KMS-11 (cell line): ENCODE results near the gene PGM1.

Source experiments
- H2AFZ ChIP-seq: fragments of 200-600 bp; sonication (generic); 2 replicates; pipeline ENCODE4 v1.6.1; 2016; ENCODE audit warnings: antibody characterized with exemption, mixed run types, low read depth
- H3K27ac ChIP-seq: fragments of 200-600 bp; sonication (generic); 2 replicates; pipeline ENCODE4 v1.6.1; 2016; ENCODE audit warnings: mild to moderate bottlenecking, mixed run types
- H3K27me3 ChIP-seq: fragments of 200-600 bp; sonication (generic); 2 replicates; pipeline ENCODE4 v1.6.1; 2017; ENCODE audit warnings: mild to moderate bottlenecking, low read depth, mixed run types, moderate library complexity; ENCODE audit not compliant: insufficient read depth
- H3K36me3 ChIP-seq: fragments of 200-600 bp; sonication (generic); 2 replicates; pipeline ENCODE4 v1.6.1; 2017; ENCODE audit warnings: mild to moderate bottlenecking, mixed run types; ENCODE audit not compliant: insufficient read depth
- H3K4me1 ChIP-seq: fragments of 200-600 bp; sonication (generic); 2 replicates; pipeline ENCODE4 v1.6.1; 2016; ENCODE audit warnings: mild to moderate bottlenecking, low read depth, mixed run types; ENCODE audit not compliant: poor library complexity, severe bottlenecking
- H3K4me2 ChIP-seq: fragments of 200-600 bp; sonication (generic); 2 replicates; pipeline ENCODE4 v1.7.0; 2016; ENCODE audit warnings: mild to moderate bottlenecking, mixed run types
- H3K4me3 ChIP-seq: fragments of 200-600 bp; sonication (generic); IDR thresholded peaks from 2 replicates; pipeline ENCODE4 v1.6.1; 2017; ENCODE audit warnings: low read depth, low read length, mixed read lengths; ENCODE audit not compliant: insufficient read depth
- H3K79me2 ChIP-seq: fragments of 200-600 bp; sonication (generic); 2 replicates; pipeline ENCODE4 v1.6.1; 2016; ENCODE audit warnings: low read depth, mixed run types; ENCODE audit not compliant: insufficient read depth
- H3K9ac ChIP-seq: fragments of 200-600 bp; sonication (generic); 2 replicates; pipeline ENCODE4 v1.6.1; 2016; ENCODE audit warnings: mild to moderate bottlenecking, mixed run types
- H4K20me1 ChIP-seq: fragments of 200-600 bp; sonication (generic); 2 replicates; pipeline ENCODE4 v1.6.1; 2016; ENCODE audit warnings: mild to moderate bottlenecking, mixed run types; ENCODE audit not compliant: insufficient read depth
- CTCF ChIP-seq: fragments of 200-600 bp; sonication (generic); conservative IDR thresholded peaks from 2 replicates; pipeline ENCODE4 v1.6.1; 2017; ENCODE audit warnings: low read depth, mild to moderate bottlenecking, antibody characterized with exemption, low read length, moderate library complexity, mixed read lengths

PGM1 gene

GRCh38 chr1:63593303-63593885, at the start of gene PGM1:
TSS of gene PGM1 (plus strand) at chr1:63593411. CDS start at chr1:63593489, 78 bp downstream.
- H3K27ac ChIP-seq: peak within 1 kb of the TSS; percentile 76

GRCh38 chr1:63545780-63546179, 47.4 kb upstream of the PGM1 start:
- no peak overlapping the region for H3K4me3 ChIP-seq
- no peak overlapping the region for H3K27ac ChIP-seq
- no peaks in the 10 kb centered on the region for H3K27me3 ChIP-seq
- no peaks in the 10 kb centered on the region for H4K20me1 ChIP-seq
- no peak for TF ChIP-seq CTCF
- H2AFZ ChIP-seq: no peak overlapping the region
- H3K36me3 ChIP-seq: no peaks in the 10 kb centered on the region
- no peak overlapping the region for H3K4me2 ChIP-seq
- H3K9ac ChIP-seq: no peak overlapping the region
- no peaks in the 10 kb centered on the region for H3K4me1 ChIP-seq
- no peaks in the 10 kb centered on the region for H3K79me2 ChIP-seq

More at GRCh38 chr1:63593303-63593885, at the start of gene PGM1:
- Histone ChIP-seq H3K4me2 (peak within 1 kb of the TSS; percentile 67), H3K4me3 (peak within 1 kb of the TSS; percentile 79), H2AFZ (peak within 1 kb of the TSS; percentile 96), H3K27me3 (no peaks in the 10 kb centered on the region), H3K36me3 (no peaks in the 10 kb centered on the region), H4K20me1 (no peaks in the 10 kb centered on the region), H3K9ac (peak within 1 kb of the TSS; percentile 80), H3K4me1 (peaks cover 10% of the 10 kb centered on the region), H3K79me2 (no peaks in the 10 kb centered on the region)
- TF ChIP-seq CTCF: no peak

GRCh38 chr1:63547621-63548294, 45.5 kb upstream of the PGM1 start:
- no peaks in the 10 kb centered on the region for H4K20me1 ChIP-seq
- TF ChIP-seq CTCF: no peak
- no peaks in the 10 kb centered on the region for H3K79me2 ChIP-seq
- no peak overlapping the region for H3K4me3 ChIP-seq
- H3K27ac ChIP-seq: no peak overlapping the region
- no peaks in the 10 kb centered on the region for H3K36me3 ChIP-seq
- no peak overlapping the region for H3K4me2 ChIP-seq
- H3K4me1 ChIP-seq: no peaks in the 10 kb centered on the region
- no peak overlapping the region for H2AFZ ChIP-seq
- H3K27me3 ChIP-seq: no peaks in the 10 kb centered on the region
- no peak overlapping the region for H3K9ac ChIP-seq

- H3K79me2 ChIP-seq: no peaks in the 10 kb centered on the region
- H3K4me3 ChIP-seq: no peak overlapping the region
- H3K27me3 ChIP-seq: no peaks in the 10 kb centered on the region
- no peak overlapping the region for H3K9ac ChIP-seq
- no peak overlapping the region for H2AFZ ChIP-seq
- no peak for TF ChIP-seq CTCF
- H3K4me1 ChIP-seq: no peaks in the 10 kb centered on the region
- no peak overlapping the region for H3K4me2 ChIP-seq
- H3K36me3 ChIP-seq: no peaks in the 10 kb centered on the region
- H3K27ac ChIP-seq: no peak overlapping the region
- no peaks in the 10 kb centered on the region for H4K20me1 ChIP-seq
Measured at GRCh38 chr1:63548303-63548702, 44.9 kb upstream of the PGM1 start.
